ENCODE data around the gene SPANXB1.
"Not testable (repeated sequence)": the region's sequence is repeated elsewhere in the genome, so short reads cannot be mapped to it uniquely, and the experiment has no call there.

Gene SPANXB1

DNA sequence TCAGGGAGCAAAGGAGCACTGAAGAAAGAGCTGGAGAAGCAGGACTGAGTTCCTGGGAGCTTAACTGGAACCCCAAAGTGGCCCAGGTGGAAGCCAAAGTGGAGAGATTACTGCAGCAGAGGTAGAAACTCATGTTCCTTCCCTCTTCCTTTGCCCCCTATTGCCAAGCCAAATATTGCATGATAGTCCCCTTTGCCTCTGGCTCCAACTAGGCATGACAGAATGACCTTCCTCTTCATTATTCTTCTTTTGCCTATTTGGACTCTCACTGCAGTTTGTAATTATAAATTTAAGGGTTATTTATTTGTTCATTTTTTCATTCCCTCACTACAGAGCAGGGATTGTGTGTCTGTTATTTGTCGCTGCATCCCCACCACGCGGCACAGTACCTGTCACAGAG, 22.1 kb upstream of the SPANXB1 start:
- Histone ChIP-seq H3K9ac (ENCODE audit: low read length) (no peak overlapping the region), H3K9me3 (replicated peaks; ENCODE audit: insufficient read depth, low read length) (no peaks in the 10 kb centered on the region), H3K79me2 (ENCODE audit: low read length) (no peaks in the 10 kb centered on the region), H4K20me1 (ENCODE audit: insufficient read depth, low read length) (no peaks in the 10 kb centered on the region), H3K4me3 (ENCODE audit: low read length) (no peak overlapping the region), H3K4me2 (ENCODE audit: low read depth, low read length) (no peak overlapping the region), H3K36me3 (replicated peaks; ENCODE audit: insufficient read depth, low read length) (no peaks in the 10 kb centered on the region), H3K9me2 (replicated peaks; ENCODE audit: insufficient read depth, low read length) (no peaks in the 10 kb centered on the region), H3K27ac (ENCODE audit: low read length) (no peak overlapping the region), H3K27me3 (replicated peaks; ENCODE audit: insufficient read depth, low read length) (no peaks in the 10 kb centered on the region), H2AFZ (ENCODE audit: low read length) (no peak overlapping the region), H3F3A (ENCODE audit: insufficient read depth, low read length) (no peaks in the 10 kb centered on the region), H3K4me1 (ENCODE audit: low read length) (no peaks in the 10 kb centered on the region)
- DNase-seq = no peak
- no peak for TF ChIP-seq EZH2phosphoT487 (IDR thresholded peaks at IDR 0.05; ENCODE audit: low read length)
- TF ChIP-seq, protein P1, sequence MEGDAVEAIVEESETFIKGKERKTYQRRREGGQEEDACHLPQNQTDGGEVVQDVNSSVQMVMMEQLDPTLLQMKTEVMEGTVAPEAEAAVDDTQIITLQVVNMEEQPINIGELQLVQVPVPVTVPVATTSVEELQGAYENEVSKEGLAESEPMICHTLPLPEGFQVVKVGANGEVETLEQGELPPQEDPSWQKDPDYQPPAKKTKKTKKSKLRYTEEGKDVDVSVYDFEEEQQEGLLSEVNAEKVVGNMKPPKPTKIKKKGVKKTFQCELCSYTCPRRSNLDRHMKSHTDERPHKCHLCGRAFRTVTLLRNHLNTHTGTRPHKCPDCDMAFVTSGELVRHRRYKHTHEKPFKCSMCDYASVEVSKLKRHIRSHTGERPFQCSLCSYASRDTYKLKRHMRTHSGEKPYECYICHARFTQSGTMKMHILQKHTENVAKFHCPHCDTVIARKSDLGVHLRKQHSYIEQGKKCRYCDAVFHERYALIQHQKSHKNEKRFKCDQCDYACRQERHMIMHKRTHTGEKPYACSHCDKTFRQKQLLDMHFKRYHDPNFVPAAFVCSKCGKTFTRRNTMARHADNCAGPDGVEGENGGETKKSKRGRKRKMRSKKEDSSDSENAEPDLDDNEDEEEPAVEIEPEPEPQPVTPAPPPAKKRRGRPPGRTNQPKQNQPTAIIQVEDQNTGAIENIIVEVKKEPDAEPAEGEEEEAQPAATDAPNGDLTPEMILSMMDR (IDR thresholded peaks at IDR 0.05; ENCODE audit: low read length) = no peak
- TF ChIP-seq EZH2 (optimal IDR thresholded peaks at IDR 0.05; ENCODE audit: low read depth, low read length) = no peak

DNA sequence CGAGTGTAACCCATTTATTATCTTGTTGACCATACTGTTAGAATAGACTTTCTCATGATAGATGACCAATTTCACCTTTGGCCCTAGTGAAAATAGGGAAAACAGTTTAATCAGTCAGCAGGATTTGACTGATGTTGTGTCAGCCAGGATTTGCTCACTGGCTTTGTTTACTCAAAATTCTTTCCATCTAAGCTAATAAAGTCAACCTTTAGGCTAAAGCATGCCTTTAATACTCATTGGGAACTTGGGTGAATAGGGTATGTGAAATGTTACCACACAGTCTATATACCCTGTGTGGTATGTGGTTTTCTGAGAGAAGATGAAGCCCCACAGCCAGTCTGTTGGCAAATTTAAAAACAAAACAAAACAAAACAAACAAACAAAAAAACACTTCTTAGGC, 18.7 kb upstream of the SPANXB1 start:
- H3K27ac ChIP-seq (ENCODE audit: low read length) = no peak overlapping the region
- H4K20me1 ChIP-seq (ENCODE audit: insufficient read depth, low read length) = no peaks in the 10 kb centered on the region
- H3F3A ChIP-seq (ENCODE audit: insufficient read depth, low read length) = no peaks in the 10 kb centered on the region
- no peak overlapping the region for H3K9ac ChIP-seq (ENCODE audit: low read length)
- H3K79me2 ChIP-seq (ENCODE audit: low read length) = no peaks in the 10 kb centered on the region
- no peaks in the 10 kb centered on the region for H3K9me3 ChIP-seq (replicated peaks; ENCODE audit: insufficient read depth, low read length)
- no peaks in the 10 kb centered on the region for H3K36me3 ChIP-seq (replicated peaks; ENCODE audit: insufficient read depth, low read length)
- no peak overlapping the region for H2AFZ ChIP-seq (ENCODE audit: low read length)
- no peaks in the 10 kb centered on the region for H3K9me2 ChIP-seq (replicated peaks; ENCODE audit: insufficient read depth, low read length)
- H3K4me1 ChIP-seq (ENCODE audit: low read length) = no peaks in the 10 kb centered on the region
- DNase-seq = no peak
- no peak for TF ChIP-seq EZH2phosphoT487 (IDR thresholded peaks at IDR 0.05; ENCODE audit: low read length)
- TF ChIP-seq, protein P1 (IDR thresholded peaks at IDR 0.05; ENCODE audit: low read length) = no peak
- TF ChIP-seq EZH2 (optimal IDR thresholded peaks at IDR 0.05; ENCODE audit: low read depth, low read length) = no peak
- no peak overlapping the region for H3K4me3 ChIP-seq (ENCODE audit: low read length)
- no peaks in the 10 kb centered on the region for H3K27me3 ChIP-seq (replicated peaks; ENCODE audit: insufficient read depth, low read length)
- no peak overlapping the region for H3K4me2 ChIP-seq (ENCODE audit: low read depth, low read length)

DNA sequence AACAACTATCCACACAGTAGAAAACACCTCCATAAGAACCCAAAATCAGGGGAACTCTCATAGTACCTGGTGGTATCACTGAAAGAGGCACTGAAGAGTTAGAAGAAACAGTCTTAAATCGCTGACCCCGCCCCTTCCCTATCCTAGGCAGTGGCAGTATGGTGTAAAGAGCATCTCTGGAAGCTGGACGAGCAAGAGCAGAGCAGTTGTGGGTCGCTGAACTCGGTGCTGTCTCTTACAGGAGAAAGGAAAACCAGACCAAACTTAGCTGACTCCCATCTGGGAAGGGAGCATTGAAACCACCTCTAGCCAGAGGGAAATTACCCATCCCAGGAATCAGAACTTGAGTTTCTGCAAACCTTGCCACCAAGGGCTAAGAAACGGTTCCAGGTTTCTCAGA, 2.8 kb downstream of the SPANXB1 start:
- H4K20me1 ChIP-seq (ENCODE audit: insufficient read depth, low read length); H3K9me3 ChIP-seq (replicated peaks; ENCODE audit: insufficient read depth, low read length); H3K9ac ChIP-seq (ENCODE audit: low read length); H3K27ac ChIP-seq (ENCODE audit: low read length); H3K79me2 ChIP-seq (ENCODE audit: low read length); H2AFZ ChIP-seq (ENCODE audit: low read length); H3F3A ChIP-seq (ENCODE audit: insufficient read depth, low read length); H3K36me3 ChIP-seq (replicated peaks; ENCODE audit: insufficient read depth, low read length); H3K4me1 ChIP-seq (ENCODE audit: low read length); DNase-seq; H3K27me3 ChIP-seq (replicated peaks; ENCODE audit: insufficient read depth, low read length); H3K4me2 ChIP-seq (ENCODE audit: low read depth, low read length); H3K4me3 ChIP-seq (ENCODE audit: low read length); H3K9me2 ChIP-seq (replicated peaks; ENCODE audit: insufficient read depth, low read length): not testable (repeated sequence)

DNA sequence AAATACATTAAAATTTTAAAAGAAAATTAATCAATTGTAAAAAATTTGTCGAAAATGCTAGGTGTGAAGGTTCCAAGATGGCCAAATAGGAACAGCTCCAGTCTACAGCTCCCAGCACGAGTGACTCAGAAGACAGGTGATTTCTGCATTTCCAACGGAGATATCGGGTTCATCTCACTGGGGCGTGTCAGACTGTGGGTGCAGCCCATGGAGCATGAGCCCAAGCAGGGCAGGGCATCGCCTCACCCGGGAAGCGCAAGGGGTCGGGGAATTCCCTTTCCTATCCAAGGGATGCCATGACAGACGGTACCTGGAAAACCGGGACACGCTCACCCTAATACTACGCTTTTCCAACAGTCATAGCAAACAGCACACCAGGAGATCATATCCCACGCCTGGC, 41.9 kb downstream of the SPANXB1 start:
- not testable (repeated sequence) for H3K27ac ChIP-seq (ENCODE audit: low read length); H3K9me2 ChIP-seq (replicated peaks; ENCODE audit: insufficient read depth, low read length); H3K9ac ChIP-seq (ENCODE audit: low read length); H2AFZ ChIP-seq (ENCODE audit: low read length); DNase-seq; H3K4me3 ChIP-seq (ENCODE audit: low read length); H4K20me1 ChIP-seq (ENCODE audit: insufficient read depth, low read length); H3K27me3 ChIP-seq (replicated peaks; ENCODE audit: insufficient read depth, low read length); H3K36me3 ChIP-seq (replicated peaks; ENCODE audit: insufficient read depth, low read length); H3K4me1 ChIP-seq (ENCODE audit: low read length); H3K79me2 ChIP-seq (ENCODE audit: low read length); H3K9me3 ChIP-seq (replicated peaks; ENCODE audit: insufficient read depth, low read length); H3K4me2 ChIP-seq (ENCODE audit: low read depth, low read length); H3F3A ChIP-seq (ENCODE audit: insufficient read depth, low read length)

DNA sequence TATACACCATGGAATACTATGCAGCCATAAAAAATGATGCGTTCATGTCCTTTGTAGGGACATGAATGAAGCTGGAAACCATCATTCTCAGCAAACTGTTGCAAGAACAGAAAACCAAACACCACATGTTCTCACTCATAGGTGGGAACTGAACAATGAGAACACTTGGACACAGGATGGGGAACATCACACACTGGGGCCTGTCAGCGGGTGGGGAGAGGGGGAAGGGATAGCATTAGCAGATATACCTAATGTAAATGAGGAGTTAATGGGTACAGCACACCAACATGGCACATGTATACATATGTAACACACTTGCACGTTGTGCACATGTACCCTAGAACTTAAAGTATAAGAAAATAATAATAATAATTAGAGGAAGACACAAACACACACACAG, 47.5 kb downstream of the SPANXB1 start:
- not testable (repeated sequence) for H3F3A ChIP-seq (ENCODE audit: insufficient read depth, low read length); H3K27me3 ChIP-seq (replicated peaks; ENCODE audit: insufficient read depth, low read length); H3K4me2 ChIP-seq (ENCODE audit: low read depth, low read length); H3K79me2 ChIP-seq (ENCODE audit: low read length); DNase-seq; H3K4me1 ChIP-seq (ENCODE audit: low read length); H3K9me3 ChIP-seq (replicated peaks; ENCODE audit: insufficient read depth, low read length); H3K9ac ChIP-seq (ENCODE audit: low read length); H2AFZ ChIP-seq (ENCODE audit: low read length); H3K9me2 ChIP-seq (replicated peaks; ENCODE audit: insufficient read depth, low read length); H3K36me3 ChIP-seq (replicated peaks; ENCODE audit: insufficient read depth, low read length); H3K4me3 ChIP-seq (ENCODE audit: low read length); H3K27ac ChIP-seq (ENCODE audit: low read length); H4K20me1 ChIP-seq (ENCODE audit: insufficient read depth, low read length)

DNA sequence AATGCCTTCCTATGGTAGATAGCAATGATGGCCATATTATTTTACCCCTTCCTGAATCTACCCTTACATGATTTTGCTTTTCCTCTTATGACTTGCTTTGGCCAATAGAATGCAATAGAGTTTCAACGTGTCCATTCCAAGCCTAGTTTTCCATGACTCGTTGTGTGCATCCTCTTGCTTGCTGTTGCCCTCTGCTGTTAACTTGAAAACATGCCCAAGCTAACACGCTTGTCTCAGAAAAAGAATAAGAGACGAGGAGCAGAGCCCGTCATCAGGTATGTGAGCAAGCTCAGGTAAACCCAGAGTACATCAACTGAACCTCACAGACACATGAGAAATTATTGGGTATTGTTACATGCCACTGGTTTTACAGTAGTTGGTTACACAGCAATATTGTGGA, 49.7 kb downstream of the SPANXB1 start:
- not testable (repeated sequence) for H3K27me3 ChIP-seq (replicated peaks; ENCODE audit: insufficient read depth, low read length); H3K27ac ChIP-seq (ENCODE audit: low read length); H3K4me2 ChIP-seq (ENCODE audit: low read depth, low read length); H3K4me3 ChIP-seq (ENCODE audit: low read length); H3F3A ChIP-seq (ENCODE audit: insufficient read depth, low read length); H3K79me2 ChIP-seq (ENCODE audit: low read length); H2AFZ ChIP-seq (ENCODE audit: low read length); H3K4me1 ChIP-seq (ENCODE audit: low read length); H4K20me1 ChIP-seq (ENCODE audit: insufficient read depth, low read length); H3K9me2 ChIP-seq (replicated peaks; ENCODE audit: insufficient read depth, low read length); H3K36me3 ChIP-seq (replicated peaks; ENCODE audit: insufficient read depth, low read length); H3K9me3 ChIP-seq (replicated peaks; ENCODE audit: insufficient read depth, low read length); H3K9ac ChIP-seq (ENCODE audit: low read length)
- peak; percentile 6 for DNase-seq
